ENCODE data around the gene TMEM184A.

TMEM184A gene

GRCh38 chr7:1549357-1550004 lies 6.5 kb downstream of the TMEM184A start:
- no peak for DNase-seq

GRCh38 chr7:1548944-1549343 lies 7.1 kb downstream of the TMEM184A start:
- no peak for DNase-seq

GRCh38 chr7:1548438-1548831 lies 7.6 kb downstream of the TMEM184A start:
- no peak for DNase-seq

- DNase-seq = no peak
Observed at GRCh38 chr7:1547777-1548437, 8.1 kb downstream of the TMEM184A start.

GRCh38 chr7:1546909-1547776 lies 8.9 kb downstream of the TMEM184A start:
- DNase-seq = no peak

GRCh38 chr7:1546274-1546908 lies 9.6 kb downstream of the TMEM184A start:
- DNase-seq = no peak

- DNase-seq = no peak
Observed at GRCh38 chr7:1545417-1546246, 10.4 kb downstream of the TMEM184A start.

- DNase-seq = no peak
Observed at GRCh38 chr7:1544896-1545416, 11.0 kb downstream of the TMEM184A start.

GRCh38 chr7:1544178-1544895 lies 11.7 kb downstream of the TMEM184A start:
- DNase-seq = no peak

GRCh38 chr7:1543826-1544177 lies 12.2 kb downstream of the TMEM184A start:
- DNase-seq = no peak

- DNase-seq = no peak
Observed at GRCh38 chr7:1542841-1543747, 12.9 kb downstream of the TMEM184A start.

- DNase-seq = no peak
Observed at GRCh38 chr7:1542329-1542728, 13.7 kb downstream of the TMEM184A start.

- no peak for DNase-seq
Observed at GRCh38 chr7:1541431-1542162, 14.4 kb downstream of the TMEM184A start.

GRCh38 chr7:1540776-1541271 lies 15.2 kb downstream of the TMEM184A start:
- DNase-seq = no peak

GRCh38 chr7:1539882-1540775 lies 15.9 kb downstream of the TMEM184A start:
- no peak for DNase-seq

GRCh38 chr7:1539181-1539881 lies 16.7 kb downstream of the TMEM184A start:
- no peak for DNase-seq

- DNase-seq = no peak
Observed at GRCh38 chr7:1538544-1539180, 17.3 kb downstream of the TMEM184A start.

Measured in NCI-H1092 (cell line).